Fibroblast of lung (primary cell): ENCODE measurements around the gene FAM184A.

ENCODE experiments used
- EZH2 ChIP-seq: IDR thresholded peaks from 2 replicates; pipeline ENCODE4 v1.5.1; 2012; ENCODE audit warnings: low read length, control low read depth, mild to moderate bottlenecking; ENCODE audit errors: missing control alignments
- TF ChIP-seq, protein P1 (sequence below), 2 donors: IDR thresholded peaks in 1 of 2; conservative IDR thresholded peaks in 1 of 2; 1 replicate in 1 of 2; 2 replicates in 1 of 2; pipeline ENCODE4 v1.5.1; 2011 to 2012; ENCODE audit warnings: low read length in 2 of 2, control low read depth in 1 of 2, inconsistent platforms in 1 of 2, low read depth in 1 of 2, mild to moderate bottlenecking in 1 of 2

DNA sequence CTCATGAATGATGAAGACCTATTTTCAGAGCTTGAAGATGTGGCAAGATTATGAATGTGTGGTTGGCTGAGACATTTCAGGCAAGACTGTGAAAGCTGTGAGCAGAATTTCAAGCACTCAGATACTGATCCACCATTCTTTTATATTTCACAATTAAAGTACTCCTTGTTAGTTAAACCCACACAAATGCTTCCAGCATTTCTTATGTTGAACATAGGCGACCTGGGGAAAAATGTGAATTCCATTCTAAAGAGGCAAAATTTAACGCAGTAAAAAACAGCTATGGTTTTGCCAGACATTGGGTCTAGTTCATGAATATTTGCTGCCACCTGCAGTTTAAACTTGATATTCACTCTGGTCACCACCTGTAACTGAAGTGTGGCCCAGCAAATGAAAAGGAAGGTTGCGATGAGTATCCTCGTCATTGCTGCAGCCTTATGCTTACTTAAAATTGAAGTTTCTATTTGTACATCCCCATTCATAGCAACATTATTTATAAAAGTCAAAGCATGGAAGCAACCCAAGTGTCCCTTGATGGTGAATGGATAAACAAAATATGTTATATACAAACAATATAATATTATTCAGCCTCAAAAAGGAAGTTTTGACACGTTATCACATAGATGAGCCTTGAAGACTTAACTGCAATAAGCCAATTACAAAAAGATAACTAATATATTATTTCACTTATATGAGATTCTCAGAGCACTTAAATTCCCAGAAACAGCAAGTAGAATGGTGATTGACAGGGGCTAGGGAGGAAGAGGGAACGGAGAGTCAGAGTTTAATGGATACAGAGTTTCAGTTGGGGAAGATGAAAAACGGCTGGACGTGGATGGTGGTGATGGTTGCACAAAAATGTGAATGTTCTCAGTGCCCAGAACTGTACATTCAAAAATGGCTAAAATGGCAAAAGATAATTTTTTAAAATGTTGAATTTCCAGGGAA, 32.4 kb upstream of the FAM184A start:
- TF ChIP-seq EZH2: no peak
- TF ChIP-seq, protein P1, sequence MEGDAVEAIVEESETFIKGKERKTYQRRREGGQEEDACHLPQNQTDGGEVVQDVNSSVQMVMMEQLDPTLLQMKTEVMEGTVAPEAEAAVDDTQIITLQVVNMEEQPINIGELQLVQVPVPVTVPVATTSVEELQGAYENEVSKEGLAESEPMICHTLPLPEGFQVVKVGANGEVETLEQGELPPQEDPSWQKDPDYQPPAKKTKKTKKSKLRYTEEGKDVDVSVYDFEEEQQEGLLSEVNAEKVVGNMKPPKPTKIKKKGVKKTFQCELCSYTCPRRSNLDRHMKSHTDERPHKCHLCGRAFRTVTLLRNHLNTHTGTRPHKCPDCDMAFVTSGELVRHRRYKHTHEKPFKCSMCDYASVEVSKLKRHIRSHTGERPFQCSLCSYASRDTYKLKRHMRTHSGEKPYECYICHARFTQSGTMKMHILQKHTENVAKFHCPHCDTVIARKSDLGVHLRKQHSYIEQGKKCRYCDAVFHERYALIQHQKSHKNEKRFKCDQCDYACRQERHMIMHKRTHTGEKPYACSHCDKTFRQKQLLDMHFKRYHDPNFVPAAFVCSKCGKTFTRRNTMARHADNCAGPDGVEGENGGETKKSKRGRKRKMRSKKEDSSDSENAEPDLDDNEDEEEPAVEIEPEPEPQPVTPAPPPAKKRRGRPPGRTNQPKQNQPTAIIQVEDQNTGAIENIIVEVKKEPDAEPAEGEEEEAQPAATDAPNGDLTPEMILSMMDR (conservative IDR thresholded peaks at IDR 0.05 in 1 of 2, IDR thresholded peaks at IDR 0.05 in 1 of 2; ENCODE audit: low read depth in 1 of 2, low read length in 2 of 2): peak; percentile 58 to 59
